GM19043 (cell line): Measurements from ENCODE around the gene PPM1D.

ENCODE experiments used
- ATAC-seq: cut with Tn5 transposase; IDR thresholded peaks from one replicate; pipeline ENCODE4 v1.9.1; 2021; ENCODE audit warnings: low read depth; ENCODE audit not compliant: unreplicated experiment

The PPM1D gene

DNA sequence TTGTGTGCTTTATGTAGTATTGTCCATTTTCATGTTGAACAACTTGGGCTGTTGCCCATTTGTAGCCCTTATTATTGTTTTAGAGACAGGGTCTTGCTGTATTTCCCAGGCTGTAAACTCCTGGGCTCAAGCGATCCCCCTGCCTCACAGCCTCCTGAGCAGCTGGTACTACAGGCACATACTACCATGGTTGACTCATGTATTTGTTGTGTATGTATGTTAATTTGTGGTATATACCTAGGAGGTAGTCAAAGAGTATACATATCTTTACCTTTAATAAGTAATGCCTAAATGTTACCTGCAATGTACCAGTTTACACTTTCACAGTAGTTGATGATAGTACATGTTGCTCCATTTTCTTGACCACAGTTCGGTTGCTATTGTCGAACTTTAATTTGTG is 18.1 kb downstream of the PPM1D start:
- ATAC-seq, result no peak

DNA sequence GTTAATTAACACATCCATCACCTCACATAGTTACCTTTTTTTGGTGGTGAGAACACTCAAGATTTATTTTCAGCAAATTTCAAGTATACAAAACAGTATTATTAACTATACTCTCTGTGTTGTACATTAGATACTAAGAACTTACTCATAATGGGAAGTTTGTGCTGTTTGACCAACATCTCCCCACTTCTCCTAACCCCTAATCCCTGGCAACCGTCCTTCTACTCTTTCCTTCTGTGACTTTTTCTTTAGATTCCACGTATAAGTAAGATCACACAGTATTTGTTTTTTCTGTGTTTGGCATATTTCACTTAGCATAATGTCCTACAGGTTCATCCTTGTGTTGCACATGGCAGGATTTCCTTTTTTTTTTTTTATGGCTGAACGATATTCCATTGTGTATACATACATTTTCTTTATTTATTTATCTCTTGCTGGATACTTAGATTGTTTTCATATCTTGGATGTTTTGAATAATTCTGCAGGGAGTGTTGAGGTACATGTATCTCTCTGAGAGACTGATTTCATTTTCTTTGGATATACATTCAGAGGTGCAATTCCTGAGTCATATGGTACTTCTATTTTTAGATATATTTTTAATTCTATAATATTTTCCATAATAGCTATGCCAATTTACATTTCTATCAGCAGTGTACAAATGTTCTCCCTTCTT is 19.0 kb downstream of the PPM1D start:
- ATAC-seq, result no peak

DNA sequence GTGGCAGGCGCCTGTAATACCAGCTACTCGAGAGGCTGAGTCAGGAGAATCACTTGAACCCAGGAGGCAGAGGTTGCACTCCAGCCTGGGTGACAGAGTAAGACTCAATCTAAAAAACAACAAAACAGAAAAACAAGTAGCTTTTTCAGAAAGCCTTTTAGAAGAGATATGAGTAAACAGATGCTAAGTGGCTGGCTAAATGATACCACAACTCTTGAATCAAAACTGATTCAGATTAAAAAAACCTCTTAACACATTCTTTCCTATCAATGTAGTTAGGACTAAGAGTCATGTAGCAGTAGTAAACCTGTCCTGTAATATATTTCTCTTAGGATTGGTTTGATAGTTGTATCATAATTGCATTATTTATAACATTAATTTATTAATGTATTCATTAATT is 23.0 kb downstream of the PPM1D start:
- no peak for ATAC-seq

DNA sequence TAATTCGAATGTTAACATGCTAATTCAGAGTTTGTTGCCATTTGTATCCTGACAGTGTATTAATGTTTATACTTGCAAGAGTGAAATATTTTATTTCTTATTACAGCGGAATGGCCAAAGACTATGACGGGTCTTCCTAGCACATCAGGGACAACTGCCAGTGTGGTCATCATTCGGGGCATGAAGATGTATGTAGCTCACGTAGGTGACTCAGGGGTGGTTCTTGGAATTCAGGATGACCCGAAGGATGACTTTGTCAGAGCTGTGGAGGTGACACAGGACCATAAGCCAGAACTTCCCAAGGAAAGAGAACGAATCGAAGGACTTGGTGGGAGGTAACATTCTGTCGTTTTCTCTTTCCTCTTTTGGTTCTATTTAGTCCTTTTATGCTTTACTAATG is 23.4 kb downstream of the PPM1D start:
- ATAC-seq, result no peak

DNA sequence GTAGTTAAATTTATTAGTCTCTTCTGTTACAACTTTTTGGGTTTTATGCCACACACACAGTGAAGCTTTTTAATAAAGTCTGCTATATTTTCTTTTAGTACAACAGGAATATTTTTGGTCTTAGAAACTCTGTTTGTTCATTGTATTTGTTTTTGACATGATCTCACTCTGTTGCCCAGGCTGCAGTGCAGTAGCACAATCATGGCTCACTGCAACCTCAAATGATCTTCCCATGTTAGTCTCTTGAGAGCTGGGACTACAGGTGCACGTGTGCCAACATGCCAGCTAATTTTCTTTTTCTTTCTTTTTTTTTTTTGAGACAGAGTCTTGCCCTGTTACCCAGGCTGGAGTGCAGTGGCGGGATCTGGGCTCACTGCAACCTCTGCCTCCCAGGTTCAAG is 27.1 kb downstream of the PPM1D start:
- no peak for ATAC-seq

DNA sequence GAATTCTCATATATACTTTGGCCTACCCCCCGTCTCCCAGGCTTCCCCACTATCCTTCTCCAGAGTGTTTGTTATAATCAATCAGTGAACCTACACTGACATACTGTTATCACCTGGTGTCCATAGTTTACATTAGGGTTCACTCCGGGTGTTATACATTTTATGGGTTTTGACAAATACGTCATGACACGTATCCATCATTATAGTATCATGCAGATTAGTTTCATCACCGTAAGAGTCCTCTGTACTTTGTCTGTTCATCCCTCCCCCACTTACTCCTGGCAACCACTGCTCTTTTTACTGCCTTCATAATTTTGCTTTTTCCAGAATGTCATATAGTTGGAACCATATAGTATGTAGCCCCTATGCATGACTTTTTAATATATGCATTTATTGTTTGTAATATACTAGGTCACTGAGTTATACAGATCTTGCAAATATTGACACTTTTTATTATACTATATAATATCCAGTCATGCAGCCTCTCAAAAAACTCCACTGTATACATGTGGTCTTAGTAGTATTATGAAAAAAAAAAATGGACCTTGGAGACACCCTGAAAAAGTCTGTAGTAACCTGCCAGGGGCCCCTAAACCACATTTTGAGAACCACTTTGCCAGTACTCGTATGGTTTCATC is 28.4 kb downstream of the PPM1D start:
- no peak for ATAC-seq

DNA sequence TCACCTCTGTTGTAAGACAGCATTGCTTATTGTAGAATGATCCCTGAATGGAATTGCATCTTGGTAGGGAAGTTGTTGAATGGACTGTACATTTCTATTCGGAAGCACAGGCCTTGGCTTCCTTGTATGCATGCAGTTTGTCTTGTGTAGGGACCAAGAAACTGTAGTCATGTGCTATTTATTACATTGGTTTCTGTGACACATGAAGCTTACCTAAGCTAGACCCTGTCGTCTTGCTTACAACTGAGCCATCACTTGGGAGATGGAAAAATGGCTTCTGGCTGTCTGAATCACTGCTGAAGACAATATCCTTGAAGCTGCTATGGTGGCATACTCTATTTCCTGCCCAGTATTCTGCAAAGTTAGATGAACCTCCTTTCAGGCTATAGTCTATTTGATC is 29.1 kb downstream of the PPM1D start:
- no peak for ATAC-seq

DNA sequence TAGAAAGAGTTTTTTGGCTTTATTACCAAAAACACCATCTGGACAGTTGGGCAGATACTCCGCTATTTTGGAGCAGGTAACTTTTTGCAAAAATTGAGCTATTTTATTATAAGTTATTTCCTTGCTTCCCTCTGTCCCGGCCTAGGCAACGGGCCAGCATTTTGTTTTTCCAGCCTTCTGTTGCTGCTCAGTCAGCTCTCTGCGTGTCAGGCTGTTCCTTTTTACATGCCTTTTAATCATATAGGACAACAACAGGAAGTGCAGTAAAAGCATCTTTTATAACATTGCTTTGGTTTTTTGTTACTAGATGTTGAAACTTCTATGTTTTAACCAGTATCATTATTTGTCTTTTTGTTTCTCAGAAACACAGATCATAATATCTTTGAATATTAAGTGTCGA is 30.4 kb downstream of the PPM1D start:
- ATAC-seq, result no peak

DNA sequence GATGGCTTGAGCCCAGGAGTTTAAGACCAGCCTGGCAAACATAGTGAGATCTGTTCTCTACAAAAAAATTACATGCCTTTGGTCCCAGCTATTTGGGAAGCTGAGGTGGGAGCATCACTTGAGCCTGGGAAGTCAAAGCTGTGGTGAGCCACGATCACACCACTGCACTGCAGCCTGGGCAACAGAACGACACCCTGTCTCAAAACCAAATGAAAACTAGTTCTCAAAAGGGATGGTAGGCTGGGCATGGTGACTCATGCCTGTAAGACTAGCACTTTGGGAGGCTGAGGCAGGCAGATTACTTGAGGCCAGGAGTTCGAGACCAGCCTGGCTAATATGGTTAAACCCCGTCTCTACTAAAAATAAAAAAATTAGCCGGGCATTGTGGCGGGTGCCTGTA is 31.1 kb downstream of the PPM1D start:
- no peak for ATAC-seq

DNA sequence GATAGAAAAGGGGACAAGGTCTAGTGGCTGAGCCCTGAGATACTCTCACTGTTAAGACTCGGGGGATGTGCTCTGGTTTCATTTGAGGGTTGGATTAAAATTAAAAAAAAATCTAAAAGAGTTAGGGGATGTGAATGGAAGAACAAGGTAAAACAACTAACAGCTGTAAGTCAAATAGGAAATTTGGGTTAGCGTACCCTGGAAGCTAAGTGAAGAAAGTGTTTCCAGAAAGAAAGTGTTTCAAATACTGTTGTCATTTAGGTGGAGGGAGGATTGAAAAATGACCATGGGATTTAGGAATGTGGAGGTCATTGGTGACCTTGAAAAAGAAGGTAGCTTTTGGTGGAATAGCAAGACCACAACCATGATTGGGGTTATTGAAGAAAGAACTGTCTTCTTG is 37.7 kb downstream of the PPM1D start:
- no peak for ATAC-seq

DNA sequence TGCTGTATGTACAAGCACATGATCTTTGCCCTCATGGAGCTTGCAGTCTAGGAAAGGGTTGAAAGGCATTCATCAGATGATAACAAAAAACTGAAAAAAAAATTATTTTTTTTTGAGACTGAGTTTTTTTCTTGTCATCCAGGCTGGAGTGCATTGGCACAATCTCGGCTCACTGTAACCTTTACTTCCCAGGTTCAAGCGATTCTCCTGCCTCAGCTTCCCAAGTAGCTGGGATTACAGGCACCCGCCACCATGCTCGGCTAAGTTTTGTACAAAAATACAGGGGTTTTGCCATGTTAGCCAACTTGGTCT is 39.0 kb downstream of the PPM1D start:
- ATAC-seq, result no peak

DNA sequence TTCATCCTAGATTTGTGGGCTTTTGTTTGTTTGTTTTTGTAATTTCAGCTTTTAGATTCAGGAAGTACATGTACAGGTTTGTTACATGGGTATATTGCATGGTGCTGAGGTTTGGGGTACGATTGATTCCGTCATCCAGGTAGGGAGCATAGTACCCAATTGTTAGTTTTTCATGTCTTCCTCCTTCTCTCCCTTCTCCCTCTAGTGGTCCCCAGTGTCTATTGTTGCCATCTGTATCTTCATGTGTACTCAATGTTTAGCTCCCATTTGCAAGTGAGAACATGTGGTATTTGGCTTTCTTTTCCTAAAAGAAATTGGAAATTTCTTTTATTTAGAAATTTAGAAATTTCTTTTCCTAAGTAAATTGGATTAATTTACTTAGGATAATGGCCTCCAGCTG is 40.5 kb downstream of the PPM1D start:
- ATAC-seq, result no peak

DNA sequence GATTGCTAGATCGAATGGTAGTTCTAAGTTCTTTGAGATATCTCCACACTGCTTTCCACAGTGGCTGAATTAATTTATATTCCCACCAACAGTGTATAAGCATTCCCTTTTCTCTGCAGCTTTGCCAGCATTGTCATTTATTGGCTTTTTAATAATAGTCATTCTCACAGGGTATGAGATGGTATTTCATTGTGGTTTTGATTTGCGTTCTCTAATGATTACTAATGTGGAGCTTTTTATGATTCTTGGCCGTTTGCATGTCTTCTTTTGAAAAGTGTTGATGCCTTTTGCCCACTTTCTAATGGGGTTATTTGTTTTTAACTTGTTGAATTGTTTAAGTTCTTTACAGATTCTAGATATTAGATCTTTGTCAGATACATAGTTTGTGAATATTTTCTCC is 41.1 kb downstream of the PPM1D start:
- no peak for ATAC-seq

DNA sequence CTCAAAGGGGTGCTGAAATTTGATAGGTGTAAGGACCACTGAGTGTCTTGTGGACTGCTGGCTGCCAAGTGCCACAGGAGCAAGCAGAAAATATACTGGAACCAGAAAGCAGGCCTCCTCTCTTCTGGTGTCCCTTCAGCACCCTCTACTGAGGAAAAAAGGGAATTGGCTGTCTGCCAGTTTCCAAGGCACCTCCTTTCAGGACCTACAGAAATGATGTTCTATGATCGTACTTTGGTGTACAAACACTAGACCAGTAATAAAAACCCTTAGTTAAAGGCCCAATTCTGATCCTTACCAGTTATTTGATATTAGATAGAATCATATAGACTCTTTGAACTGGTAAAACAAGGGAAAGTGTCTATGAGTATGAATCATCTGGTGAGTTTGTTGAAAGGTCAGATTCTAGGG is 41.8 kb downstream of the PPM1D start:
- ATAC-seq, result no peak

DNA sequence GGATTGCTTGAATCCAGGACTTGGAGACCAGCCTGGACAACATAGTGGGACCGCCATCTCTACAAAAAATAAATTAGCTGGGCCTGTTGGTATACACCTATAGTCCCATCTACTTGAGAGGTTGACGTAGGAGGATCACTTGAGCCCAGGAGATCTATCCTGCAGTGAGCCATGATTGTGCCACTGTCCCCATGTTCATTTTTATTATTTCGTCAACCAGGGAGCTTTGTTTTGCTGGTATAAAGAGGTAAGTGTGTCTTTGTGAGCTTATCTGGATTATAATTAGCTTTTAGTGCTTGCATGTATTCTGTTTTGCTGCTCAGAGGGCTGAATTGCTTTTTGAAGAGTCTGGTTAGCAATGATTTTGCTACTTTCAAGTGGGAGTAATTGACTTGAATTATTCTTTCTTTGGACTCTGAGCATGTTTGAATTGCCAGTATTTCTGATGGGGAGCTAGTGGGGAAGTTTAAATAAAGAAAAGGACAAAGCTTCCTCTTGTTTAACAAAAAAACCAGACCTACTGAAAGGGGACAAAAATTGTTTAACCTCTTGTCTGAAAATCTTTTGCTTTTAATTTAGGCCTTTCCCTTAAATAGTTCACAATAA is 46.0 kb downstream of the PPM1D start:
- ATAC-seq, result no peak

DNA sequence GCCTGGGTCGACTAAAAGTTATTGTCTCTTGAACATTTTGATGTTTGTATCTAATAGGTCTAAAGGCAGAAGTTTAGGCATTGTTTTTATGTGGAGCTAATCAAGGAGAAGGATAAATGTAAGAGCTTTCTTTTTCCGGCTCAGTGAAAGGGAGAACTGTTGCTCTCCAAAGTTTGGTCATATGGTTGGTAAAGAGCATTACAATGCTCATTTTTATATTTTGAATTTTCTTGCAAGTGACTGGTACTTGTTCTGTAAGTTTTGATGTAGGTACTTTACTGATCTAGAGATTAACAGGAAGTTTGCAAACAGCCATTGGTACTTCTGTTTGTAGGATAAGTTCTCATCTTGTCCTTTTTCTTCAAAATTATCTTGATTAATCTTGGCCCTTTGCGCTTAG is 46.7 kb downstream of the PPM1D start:
- ATAC-seq, result no peak

DNA sequence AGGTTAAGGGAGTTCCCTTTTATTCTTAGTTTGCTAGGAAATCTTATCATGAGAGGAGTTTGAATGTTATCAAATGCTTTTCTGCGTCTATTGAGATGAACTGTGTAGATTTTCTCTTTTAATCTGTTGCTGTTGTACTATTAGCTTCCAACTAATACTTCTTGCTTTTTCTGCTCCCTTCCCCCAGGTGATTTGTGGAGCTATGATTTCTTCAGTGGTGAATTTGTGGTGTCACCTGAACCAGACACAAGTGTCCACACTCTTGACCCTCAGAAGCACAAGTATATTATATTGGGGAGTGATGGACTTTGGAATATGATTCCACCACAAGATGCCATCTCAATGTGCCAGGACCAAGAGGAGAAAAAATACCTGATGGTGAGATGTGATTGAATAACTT is 47.7 kb downstream of the PPM1D start:
- no peak for ATAC-seq

DNA sequence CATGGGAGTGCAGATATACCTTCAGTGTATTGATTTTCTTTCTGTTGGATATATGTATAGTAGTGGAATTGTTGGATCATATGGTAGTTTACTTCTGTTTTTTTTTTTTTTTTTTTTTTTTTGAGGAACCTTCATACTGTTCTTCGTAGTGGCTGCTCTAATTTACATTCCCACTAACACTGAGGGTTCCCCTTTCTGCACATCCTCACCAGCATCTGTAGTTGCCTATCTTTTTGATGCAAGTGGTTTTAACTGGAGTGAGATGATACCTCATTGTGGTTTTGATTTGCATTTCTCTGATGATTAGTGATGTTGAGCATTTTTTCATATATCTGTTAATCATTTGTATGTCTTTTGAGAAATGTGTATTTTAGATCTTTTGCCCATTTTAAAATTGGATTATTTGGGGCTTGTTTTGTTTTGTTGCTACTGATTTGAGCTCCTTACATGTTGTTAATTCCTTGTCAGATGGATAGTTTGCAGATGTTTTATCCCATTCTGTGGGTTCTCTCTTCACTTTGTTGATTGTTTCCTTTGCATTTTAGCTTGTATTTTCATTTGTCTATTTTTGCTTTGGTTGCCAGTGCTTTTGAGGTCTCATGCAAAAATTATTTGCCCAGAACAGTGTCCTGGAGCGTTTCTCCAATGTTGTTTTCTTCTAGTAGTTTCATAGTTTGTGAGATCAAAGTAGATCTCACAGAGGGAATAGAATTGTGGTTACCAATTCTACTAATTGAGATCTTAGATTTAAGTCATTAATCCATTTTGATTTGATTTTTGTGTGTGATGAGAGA is 52.7 kb downstream of the PPM1D start:
- peak; percentile 98 for ATAC-seq

DNA sequence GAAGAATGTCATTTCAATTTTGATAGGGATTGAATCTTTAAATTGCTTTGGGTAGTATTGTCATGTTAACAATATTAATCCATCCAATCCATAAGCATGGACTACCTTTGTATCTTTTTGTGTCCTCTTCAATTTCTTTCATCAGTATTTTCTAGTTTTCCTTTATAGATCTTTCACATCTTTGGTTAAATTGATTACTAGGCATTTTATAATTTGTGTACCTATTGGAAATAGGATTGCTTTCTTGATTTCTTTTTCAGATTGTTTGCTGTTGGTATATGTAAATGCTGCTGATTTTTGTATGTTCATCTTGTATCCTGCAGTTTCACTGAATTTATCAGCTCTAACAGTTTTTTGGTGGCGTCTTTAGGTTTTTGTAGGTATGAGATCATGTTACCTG is 53.6 kb downstream of the PPM1D start:
- ATAC-seq, result no peak

DNA sequence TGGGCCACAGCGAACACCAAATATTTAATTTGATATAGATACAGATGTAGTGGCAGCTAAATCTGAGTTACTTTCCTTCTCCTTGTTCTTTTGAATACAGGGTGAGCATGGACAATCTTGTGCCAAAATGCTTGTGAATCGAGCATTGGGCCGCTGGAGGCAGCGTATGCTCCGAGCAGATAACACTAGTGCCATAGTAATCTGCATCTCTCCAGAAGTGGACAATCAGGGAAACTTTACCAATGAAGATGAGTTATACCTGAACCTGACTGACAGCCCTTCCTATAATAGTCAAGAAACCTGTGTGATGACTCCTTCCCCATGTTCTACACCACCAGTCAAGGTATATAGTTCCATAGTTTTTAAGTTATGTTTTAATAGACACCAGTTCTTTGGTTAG is 56.5 kb downstream of the PPM1D start:
- ATAC-seq, result no peak

DNA sequence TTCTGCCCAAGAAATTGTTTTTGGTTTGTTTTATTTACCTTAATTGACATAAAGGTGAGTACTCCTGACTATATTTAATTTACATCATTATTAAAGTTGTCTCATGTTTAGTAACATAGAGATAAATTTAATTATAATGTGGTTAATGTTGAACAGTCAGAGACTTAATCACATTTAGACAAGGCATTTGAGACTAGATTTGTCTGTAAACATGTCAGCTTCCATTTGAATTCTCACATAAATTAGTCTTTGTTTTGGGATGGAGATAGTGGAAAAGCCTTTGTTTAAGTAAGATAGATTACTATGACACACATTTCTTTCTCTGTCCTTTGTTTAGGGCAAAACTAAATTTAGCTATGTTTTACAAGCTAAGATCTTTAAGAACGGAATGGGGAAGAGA is 59.2 kb downstream of the PPM1D start:
- ATAC-seq, result no peak

DNA sequence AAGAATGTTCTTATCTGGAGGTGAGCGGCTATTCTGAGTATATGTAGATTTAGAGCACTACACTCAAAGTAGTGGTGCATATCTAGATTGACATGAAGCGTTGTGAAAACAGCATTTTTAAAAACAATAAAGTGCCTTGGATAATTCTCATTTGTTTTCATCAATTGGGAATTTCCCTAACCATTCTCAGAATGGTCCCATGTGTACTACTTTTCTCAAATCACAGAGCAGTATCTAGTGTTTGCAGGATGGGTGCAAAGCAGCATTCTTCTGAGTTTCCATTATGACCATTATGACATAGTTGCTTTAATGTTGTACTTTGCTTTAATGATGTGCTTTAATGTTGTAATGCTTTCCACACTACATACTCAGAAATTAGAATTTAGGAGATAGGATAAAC is 61.5 kb downstream of the PPM1D start:
- ATAC-seq, result no peak
